PC-9 (cell line): ENCODE data around the gene FNIP2.

Experiments used
- CTCF ChIP-seq: fragments of 200-600 bp; sonication (generic); conservative IDR thresholded peaks from 2 replicates; pipeline ENCODE4 v1.6.1; 2017; ENCODE audit warnings: mixed run types, antibody characterized with exemption, mild to moderate bottlenecking, moderate library complexity
- EZH2 ChIP-seq: fragments of 200-600 bp; sonication (generic); IDR thresholded peaks from 2 replicates; pipeline ENCODE4 v1.8.0; 2017; ENCODE audit warnings: antibody characterized with exemption, low read depth

- TF ChIP-seq CTCF, result no peak
- TF ChIP-seq EZH2, result no peak
These were observed 42.4 kb downstream of the FNIP2 start for GRCh38 chr4:158811216-158811540.
